GM18867 (cell line): ENCODE results near the gene SHC4.

ENCODE experiments used
- ATAC-seq: cut with Tn5 transposase; IDR thresholded peaks from one replicate; pipeline ENCODE4 v1.9.1; 2021; ENCODE audit warnings: mild to moderate bottlenecking, moderate library complexity; ENCODE audit not compliant: unreplicated experiment

The SHC4 gene

DNA sequence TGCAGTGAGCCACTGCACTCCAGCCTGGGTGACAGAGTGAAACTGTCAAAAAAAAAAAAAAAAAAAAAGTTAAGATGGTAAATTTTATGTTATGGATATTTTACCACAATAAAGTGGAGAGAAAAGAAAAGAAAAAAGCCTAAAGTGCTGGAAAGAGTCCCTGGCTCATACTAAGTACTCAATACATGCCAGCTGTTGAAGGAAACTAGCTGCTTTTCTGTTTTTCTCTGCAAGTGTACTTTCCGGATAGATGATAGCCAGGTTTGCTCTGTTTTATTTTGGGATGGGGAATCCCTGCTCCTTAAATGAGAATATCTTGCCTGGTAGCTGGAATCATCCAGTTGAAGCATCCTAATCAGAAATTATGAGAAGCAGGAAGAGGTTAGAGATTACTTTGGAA is 74.9 kb downstream of the SHC4 start:
- ATAC-seq: no peak

DNA sequence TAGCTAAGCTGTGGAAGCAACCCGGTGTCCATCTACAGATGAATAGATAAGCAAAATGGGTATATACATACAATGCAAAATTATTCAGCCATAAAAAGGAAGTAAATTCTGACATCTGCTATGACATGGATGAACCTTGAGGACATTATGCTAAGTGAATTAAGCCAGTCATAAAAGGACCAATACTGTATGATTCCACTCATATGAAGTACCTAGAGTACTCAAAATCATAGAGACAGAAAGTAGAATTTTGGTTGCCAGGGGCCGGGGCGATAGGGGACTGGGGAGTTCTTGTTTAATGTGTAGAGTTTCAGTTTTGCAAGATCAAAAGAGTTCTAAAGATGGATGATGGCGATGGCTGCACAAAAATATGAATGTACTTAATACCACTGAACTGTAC is 75.5 kb downstream of the SHC4 start:
- ATAC-seq: no peak

DNA sequence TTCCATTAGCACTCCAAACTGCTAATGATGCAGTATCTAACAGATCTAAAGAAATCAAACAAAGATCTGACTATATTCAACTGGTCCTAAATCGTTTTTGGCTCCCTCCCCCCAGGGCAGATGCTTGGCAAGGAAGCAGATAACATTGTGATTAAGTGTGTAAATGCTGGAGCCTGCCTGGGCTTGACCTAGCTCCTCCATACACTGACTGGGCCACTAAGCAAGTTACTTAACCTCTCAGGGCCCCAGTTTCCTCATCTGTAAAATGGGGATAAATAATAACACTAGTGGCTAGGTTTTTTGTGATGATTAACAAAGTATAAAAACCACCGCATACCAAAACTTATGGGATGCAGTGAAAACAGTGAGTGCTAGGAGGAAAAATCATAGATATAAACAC is 76.6 kb downstream of the SHC4 start:
- ATAC-seq: no peak

DNA sequence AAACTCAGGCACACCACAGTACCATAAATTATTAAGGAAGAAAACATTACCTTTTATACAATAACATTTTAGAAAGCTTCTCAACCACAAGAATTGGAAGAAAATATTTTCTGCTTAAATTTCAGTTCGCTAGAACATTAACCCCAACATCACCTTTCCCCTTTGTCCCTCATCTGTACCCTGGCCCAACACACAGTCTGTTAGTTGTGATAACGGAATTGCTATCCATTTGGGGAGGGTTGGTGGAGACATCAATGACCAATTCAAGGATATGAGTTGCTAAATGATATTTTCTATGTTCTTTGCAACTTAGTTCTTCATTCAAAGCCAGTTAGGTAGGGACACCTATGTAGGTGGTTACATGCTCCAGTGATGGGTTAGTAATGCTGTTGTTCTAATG is 80.0 kb downstream of the SHC4 start:
- ATAC-seq: no peak

DNA sequence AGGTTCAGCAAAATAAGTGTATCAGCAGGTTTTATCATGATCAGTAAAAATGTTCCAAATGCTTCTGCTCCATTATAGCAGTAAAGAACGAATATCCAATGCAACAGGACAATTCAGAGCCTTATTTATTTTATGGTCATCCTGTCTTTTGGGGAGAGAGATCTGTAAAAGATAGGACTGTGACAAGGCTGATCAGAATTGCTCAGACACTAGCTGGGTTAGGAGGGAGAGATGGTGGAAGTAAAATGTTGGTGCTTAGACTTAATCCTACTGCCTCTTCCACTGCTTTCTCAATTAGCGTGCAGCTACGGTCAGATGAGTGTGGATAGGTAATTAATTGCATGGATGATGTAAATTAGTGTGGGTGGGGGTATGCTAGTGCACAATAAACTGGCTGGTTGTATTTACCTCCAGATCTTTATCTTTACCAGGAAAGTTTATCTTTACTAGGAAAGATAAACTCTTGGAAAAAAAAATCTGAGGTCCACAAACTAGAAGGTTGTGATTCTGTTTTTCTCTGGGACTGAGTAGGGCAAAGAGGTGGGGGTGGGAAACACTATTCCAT is 83.6 kb downstream of the SHC4 start:
- ATAC-seq: no peak

DNA sequence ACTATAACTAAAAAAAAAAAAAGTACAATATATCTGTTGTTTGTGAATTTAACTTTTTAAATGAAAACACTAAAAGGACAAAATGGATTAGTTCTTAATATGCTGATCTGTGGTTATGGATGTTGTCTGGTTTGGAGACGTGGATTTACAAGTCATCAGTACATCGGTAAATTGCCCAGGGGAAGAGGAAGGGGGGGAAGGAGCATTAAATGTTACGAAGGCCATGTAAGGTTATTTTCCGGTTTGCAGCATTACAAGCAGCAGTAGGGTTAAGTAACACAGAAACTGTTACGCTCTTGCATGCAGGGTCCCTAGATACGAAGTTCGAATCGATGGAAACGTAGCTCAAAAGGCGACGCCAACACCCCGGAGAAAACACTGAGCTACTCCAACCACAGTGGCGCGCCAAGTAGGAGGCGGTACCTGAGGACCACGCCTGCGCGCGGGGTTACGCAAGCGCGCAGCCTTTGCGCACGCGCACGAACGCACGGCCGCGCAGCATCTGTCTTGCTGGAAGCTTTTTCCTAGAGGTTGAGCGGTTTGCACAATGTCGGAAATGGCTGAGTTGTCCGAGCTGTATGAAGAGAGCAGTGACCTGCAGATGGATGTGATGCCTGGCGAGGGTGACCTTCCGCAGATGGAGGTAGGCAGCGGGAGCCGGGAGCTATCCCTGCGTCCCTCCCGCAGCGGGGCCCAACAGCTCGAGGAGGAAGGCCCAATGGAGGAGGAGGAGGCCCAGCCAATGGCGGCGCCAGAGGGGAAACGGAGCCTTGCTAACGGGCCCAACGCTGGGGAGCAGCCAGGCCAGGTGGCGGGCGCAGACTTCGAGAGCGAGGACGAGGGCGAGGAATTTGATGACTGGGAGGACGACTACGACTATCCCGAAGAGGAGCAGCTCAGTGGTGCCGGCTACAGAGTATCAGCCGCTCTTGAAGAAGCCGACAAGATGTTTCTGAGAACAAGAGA is 85.8 kb downstream of the SHC4 start, which contains the start of gene EID1:
EID1 (plus strand) TSS at position 505 of the 966 bp plus-strand sequence; CDS start at position 548, 43 bp downstream.
- ATAC-seq: peak; percentile 96

DNA sequence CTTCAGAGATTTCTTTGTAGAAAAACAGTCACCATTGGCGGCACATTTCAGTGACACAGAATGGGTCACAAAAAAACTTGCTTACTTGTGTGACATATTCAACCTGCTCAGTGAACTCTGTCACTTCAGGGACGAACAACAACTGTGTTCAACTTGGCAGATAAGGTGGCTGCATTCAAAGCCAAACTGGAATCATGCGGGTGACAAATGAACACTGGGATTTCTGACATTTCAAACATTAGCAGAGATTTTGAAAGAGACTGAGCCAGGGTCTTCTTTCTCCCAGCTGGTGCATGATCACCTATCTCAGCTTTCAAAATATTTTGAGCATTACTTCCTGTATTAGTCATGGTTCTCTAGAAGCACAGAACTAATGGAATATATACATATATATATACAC is 87.7 kb downstream of the SHC4 start:
- ATAC-seq: no peak

DNA sequence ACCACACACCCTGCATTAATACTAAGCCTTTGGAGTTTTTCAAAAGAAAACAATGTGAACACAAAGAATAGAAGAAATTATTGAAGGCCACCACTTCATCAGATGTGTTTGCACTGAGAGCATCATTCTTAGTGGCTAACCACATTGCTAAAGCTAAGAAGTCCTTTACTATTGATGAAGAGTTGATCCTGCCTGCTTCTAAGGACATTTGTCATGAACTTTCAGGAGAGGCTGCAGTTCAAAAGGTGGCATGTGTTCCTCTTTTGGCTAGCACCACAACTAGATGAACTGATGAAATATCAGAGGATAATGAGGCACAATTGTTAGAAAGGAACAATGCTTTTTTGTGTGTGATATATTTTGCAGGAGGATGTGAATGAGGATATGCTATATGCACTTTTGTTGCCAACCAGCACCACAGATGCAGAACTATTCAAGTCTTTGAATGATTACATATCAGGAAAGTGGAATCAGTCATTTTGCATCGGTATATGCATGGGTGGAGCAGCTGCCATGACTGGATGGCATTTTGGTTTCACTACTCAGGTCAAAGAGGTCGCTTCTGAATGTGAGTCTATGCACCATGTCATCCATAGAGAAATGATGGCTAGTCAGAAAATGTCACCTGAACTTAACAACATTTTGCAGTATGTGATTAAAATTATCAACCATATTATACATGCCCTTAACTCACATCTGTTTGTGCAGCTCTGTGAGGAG is 88.3 kb downstream of the SHC4 start:
- ATAC-seq: no peak

DNA sequence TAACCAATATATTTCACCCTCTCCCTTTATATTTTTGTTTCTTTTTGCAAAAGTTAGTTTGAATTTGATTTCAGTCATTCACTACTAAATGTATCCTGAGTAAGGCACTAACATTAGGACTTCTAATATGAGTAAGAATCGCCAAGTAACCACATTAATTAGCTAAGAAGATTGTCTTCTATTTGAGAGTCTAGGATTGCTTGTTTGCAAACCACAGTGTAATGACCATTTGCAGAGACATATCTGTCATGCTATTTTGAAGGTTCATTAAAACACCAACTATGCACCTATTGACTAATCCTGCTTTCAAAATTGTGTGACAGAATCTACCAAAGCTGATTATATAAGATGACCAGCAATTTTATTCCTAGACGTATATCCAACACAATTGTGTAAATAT is 91.1 kb downstream of the SHC4 start:
- no peak for ATAC-seq

DNA sequence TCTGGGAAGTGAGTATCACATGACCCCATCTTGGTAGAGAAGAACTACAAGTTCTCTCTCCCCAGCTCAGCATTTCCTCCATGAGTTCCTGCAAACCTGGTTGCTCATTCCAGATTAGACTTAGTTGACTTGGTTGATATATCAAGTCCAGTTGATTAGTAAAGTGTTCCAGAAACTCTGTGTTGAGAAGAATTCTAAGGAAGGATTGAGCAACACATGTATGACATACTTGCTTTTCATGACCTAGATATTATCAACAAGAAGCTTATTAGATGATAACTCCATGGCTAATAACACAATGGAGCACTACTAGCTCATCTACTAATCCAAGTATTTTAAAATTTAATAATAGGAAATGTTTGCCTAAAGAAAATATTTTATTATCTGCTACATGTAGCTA is 92.2 kb downstream of the SHC4 start:
- no peak for ATAC-seq

DNA sequence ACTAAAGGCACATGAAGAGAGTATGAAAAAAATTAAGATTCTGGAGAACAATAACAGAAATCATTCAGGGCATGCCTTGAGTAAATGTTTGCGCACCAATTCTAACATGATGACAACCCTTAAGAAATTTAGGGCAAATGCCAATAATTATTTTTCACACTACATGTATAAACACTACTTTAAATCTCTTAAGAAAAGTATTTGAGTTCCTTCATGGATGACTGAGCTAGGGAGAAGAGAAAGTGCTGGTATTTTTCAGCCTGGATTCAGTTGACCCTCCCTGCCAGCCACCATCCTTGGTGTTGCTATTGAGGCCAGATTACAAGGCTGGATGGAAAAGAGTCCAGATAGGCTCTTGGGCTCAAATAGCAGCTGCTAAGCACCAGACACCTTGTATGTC is 93.8 kb downstream of the SHC4 start:
- no peak for ATAC-seq

DNA sequence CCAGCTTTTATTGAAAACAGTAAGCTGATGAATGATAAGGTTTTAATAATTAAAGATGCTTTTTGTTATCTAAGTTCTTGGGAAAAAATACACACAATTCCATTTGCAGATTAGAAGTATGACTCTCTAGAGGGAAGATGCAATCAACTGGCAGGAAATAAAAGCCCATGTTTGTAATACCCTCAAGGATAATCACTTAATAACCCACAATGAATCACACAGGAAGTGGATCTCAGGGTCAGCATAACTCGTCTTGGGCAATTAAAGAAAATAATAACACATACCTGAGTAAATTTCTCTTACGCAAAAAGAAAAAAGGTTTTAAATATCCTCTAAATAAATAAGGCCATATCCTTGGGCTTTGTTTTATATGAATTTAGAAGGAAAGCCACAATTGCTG is 95.2 kb downstream of the SHC4 start:
- no peak for ATAC-seq

DNA sequence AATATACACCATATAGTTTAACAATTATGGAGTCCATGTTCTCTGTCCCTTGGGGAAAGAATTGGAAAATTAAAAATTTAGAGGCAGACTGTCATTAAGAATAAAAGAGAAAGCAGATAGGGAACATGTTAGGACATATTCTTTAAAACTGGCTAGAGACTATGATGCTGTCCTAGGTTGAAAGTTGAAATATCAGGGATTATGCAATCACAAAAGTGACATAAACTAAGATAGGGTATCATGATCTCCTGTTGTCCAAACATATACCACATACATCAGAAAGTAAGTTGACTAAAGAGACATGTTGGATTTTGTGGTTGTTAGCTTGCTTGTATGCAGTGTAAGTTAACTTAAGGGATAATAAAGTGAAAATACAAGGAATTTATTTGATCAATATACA is 95.7 kb downstream of the SHC4 start:
- ATAC-seq: no peak

DNA sequence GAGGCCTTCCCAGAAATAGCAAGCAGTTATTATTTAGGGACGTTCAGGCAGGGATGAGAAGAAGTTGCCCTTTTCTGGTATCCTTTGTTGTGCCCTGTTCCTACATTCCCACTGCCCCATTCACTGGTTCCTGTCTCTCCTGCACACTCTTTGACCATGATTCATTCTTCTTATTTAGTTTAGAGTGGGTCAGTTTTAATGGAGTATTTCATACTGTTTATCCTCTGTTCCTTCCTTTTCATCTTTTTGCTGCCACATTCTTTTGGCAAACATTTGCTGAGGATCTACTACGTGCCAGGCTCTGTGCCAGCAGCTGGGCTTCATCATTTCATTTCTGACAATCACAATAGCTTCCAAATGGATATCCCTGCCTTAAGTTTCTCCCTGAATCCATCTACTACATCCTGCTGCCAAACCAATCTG is 97.6 kb downstream of the SHC4 start:
- ATAC-seq: no peak

DNA sequence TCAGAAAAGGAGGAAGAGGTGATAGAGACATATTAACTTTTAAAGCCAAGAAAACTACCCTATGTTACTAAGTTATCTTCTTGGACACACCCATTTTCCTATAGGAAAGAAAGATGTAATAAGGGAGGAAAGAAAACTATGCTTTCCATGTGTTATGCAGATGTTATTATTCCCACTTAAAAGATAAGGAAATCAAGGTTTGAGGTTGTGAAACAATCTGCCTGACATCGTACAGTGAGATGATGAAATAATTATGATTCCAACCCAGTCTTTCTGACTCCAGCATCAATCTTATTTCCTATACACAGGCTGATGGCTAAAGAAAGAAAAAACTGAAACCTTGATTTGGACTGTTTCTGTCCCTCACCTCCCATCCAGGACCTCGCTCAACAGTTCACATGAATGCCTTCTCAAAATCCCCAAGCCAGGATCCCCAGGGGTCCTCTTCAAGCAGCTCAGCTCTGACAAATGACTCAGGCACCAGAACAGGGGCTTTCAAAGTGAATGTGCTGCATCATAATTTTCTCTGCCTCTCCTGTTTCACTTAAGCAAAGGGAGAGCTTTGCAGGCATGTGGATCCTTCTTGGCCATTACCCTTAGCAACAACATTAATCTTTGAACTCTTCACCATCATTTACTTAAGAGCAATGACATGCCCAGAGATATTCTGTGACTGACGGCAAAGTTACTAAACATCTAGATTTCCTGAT is 98.2 kb downstream of the SHC4 start:
- ATAC-seq: no peak

DNA sequence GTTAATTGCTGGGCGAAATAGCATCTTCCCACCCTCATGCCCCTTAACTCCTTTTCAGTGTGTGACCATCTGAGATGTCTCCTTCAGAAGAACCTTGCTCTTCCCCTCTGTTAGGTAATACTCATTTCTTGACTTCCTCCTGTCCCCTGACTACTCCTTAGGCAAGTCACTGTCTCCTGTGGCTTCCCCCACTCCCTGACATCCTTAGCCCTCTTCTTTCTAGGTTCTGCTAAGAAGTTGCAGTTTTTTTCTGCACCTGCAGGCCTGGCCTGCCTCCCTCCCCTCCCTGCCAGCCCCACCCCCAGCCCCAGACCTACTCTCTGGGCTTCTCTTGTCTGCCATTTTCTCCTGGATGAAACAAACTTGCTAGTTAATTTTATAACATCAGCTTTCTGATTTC is 101.0 kb downstream of the SHC4 start:
- ATAC-seq: no peak

DNA sequence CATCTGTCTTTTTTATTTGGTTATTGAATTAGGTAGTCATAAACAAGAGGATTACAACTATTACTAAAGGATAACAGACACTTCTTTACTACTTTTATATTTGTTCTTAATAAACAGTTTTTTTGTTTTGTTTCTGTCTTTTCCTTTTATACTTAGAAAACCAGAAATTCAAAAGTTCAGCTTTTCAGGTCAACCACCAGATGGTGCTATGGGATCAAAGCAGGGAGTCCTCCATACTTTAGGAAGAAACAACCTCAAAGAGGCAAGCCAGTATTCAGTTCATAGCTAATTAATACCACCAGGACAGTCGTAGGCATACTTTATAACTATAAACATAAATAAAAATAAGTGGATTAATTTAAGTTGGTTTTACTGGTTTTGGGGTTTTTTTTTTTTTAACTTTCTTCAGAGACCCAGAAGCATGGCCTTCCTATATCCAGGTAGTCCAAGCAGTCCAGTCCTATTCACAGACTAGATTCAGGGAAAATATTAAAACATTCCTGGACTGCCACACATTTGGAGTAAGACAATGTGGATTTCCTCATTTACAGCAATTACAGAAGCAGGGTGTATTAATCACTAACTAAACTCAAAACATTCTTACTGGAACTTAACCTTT is 101.8 kb downstream of the SHC4 start:
- peak; percentile 62 for ATAC-seq

DNA sequence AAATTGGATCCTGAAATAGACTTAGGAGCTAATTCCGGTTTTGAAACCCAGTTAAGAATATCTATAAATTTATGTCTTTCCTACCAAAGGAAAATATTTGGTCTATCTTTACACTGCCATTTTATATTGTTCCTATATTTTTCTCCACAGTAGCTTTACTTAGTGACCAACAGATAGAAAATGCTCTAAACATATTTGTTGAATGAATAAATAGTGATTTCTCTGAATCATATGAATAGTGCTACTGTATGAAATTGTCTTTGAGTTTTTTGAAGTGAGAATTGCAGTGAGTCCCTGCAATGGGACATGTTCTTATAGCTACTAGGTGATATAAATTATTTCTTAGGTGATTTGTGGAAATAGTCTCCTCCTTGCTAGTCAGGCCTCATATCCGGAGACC is 104.3 kb downstream of the SHC4 start:
- ATAC-seq: no peak

DNA sequence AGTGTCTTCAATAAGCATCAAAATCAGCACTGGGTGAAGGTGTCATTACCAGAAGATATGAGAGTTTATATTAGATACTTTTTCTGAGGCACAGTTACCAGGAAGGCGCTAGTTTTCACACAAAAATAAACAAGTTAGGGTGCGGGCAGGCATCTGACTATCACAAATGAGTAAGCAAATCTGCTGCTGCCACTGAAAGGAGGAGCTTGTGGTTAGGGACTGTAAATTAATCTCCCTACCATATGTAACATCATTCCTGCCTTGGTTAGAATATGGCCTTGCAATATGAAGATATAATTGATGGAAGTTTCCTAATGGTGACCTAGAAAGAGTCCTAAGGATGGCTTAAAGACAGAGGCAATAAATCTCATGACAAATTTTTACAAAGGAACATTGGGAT is 105.3 kb downstream of the SHC4 start:
- no peak for ATAC-seq

DNA sequence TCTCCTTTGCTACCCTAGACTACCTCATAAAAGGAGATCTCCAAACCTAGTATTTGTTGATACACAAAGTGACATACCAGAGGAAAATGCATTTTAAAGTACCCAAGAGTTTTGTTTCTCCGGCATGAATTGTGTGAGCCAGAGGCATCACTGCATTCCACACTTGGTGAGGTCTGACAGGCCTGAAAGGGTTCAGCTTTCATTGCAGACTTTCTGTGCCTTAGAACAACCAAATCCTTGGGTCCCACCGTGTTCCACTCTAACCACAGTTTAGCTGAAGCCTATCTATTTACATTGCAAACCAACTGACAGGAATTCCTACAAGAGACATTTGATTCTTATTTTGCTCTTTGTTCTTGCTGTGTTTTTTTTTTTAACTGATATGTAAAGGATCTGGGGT is 106.8 kb downstream of the SHC4 start:
- ATAC-seq: no peak
